ENCODE measurements around the gene AKAP13.
"Not testable (repeated sequence)": the region's sequence is repeated elsewhere in the genome, so short reads cannot be mapped to it uniquely, and the experiment has no call there.

AKAP13 gene

GRCh38 chr15:85534031-85534430, 153.6 kb downstream of the AKAP13 start:
- Histone ChIP-seq H3K36me3 (ENCODE audit: control insufficient read depth, insufficient read depth, low read length) (0 out of 2 replicates have a peak, but pooled peaks cover 4% of the 10 kb centered on the region), H3K4me3 (ENCODE audit: low read length) (no peak overlapping the region), H3K4me1 (ENCODE audit: control insufficient read depth, insufficient read depth, low read length) (peaks cover 3% of the 10 kb centered on the region; the same call in 1 of the 2 replicates), H3K27me3 (ENCODE audit: control insufficient read depth, insufficient read depth, low read length) (no peaks in the 10 kb centered on the region), H3K27ac (ENCODE audit: low read length) (no peak overlapping the region), H3K9me3 (ENCODE audit: control insufficient read depth, insufficient read depth, low read length) (no peaks in the 10 kb centered on the region)
- WGBS (ENCODE audit: insufficient coverage, insufficient read length): no CpG with 5 or more reads among the region's 2 CpGs
- DNase-seq (ENCODE audit: low read depth, low spot score): no peak

GRCh38 chr15:85535533-85536330, 155.3 kb downstream of the AKAP13 start:
- not testable (repeated sequence) for H3K27me3 ChIP-seq (ENCODE audit: control insufficient read depth, insufficient read depth, low read length); H3K36me3 ChIP-seq (ENCODE audit: control insufficient read depth, insufficient read depth, low read length); H3K27ac ChIP-seq (ENCODE audit: low read length); DNase-seq (ENCODE audit: low read depth, low spot score); H3K4me3 ChIP-seq (ENCODE audit: low read length); H3K9me3 ChIP-seq (ENCODE audit: control insufficient read depth, insufficient read depth, low read length); H3K4me1 ChIP-seq (ENCODE audit: control insufficient read depth, insufficient read depth, low read length)
- WGBS (ENCODE audit: insufficient coverage, insufficient read length): no CpG with 5 or more reads among the region's 7 CpGs

GRCh38 chr15:85536341-85536740, 155.9 kb downstream of the AKAP13 start:
- Histone ChIP-seq H3K36me3 (ENCODE audit: control insufficient read depth, insufficient read depth, low read length) (0 out of 2 replicates have a peak, but pooled peaks cover 4% of the 10 kb centered on the region), H3K4me1 (ENCODE audit: control insufficient read depth, insufficient read depth, low read length) (no peaks in the 10 kb centered on the region), H3K27me3 (ENCODE audit: control insufficient read depth, insufficient read depth, low read length) (no peaks in the 10 kb centered on the region), H3K27ac (ENCODE audit: low read length) (no peak overlapping the region), H3K9me3 (ENCODE audit: control insufficient read depth, insufficient read depth, low read length) (no peaks in the 10 kb centered on the region), H3K4me3 (ENCODE audit: low read length) (no peak overlapping the region)
- DNase-seq (ENCODE audit: low read depth, low spot score): no peak
- no CpG with 5 or more reads among the region's 4 CpGs for WGBS (ENCODE audit: insufficient coverage, insufficient read length)

DNA sequence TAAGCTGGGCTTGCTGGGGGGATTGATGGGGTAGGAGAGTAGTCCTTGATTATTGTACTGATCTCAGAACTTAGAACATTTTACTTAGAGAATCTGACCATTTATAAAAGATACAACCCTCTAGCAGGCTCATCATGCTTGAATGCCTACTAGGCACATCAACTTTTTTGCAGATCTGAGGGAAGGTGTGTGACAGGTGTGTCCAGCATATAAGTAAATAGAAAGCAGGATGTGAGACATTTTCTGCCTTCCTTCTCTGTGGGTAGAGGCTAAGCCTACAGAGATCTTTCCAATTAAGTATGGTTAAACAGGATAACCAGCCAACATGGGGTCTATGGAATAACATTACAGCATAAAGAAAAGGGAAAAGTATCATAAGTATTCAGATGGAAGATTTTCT, 159.1 kb downstream of the AKAP13 start:
- Histone ChIP-seq H3K27ac (ENCODE audit: low read length) (no peak overlapping the region), H3K4me3 (ENCODE audit: low read length) (no peak overlapping the region), H3K36me3 (ENCODE audit: control insufficient read depth, insufficient read depth, low read length) (no peaks in the 10 kb centered on the region), H3K27me3 (ENCODE audit: control insufficient read depth, insufficient read depth, low read length) (no peaks in the 10 kb centered on the region), H3K4me1 (ENCODE audit: control insufficient read depth, insufficient read depth, low read length) (no peaks in the 10 kb centered on the region), H3K9me3 (ENCODE audit: control insufficient read depth, insufficient read depth, low read length) (no peaks in the 10 kb centered on the region)
- no peak for DNase-seq (ENCODE audit: low read depth, low spot score)

- WGBS (ENCODE audit: insufficient coverage, insufficient read length): no CpG with 5 or more reads among the region's 6 CpGs
- DNase-seq (ENCODE audit: low read depth, low spot score): no peak
- no peaks in the 10 kb centered on the region for H3K4me1 ChIP-seq (ENCODE audit: control insufficient read depth, insufficient read depth, low read length)
- H3K36me3 ChIP-seq (ENCODE audit: control insufficient read depth, insufficient read depth, low read length): peaks cover 3% of the 10 kb centered on the region; the same call in 1 of the 2 replicates
- no peak overlapping the region for H3K4me3 ChIP-seq (ENCODE audit: low read length)
- no peak overlapping the region for H3K27ac ChIP-seq (ENCODE audit: low read length)
- H3K27me3 ChIP-seq (ENCODE audit: control insufficient read depth, insufficient read depth, low read length): no peaks in the 10 kb centered on the region
- H3K9me3 ChIP-seq (ENCODE audit: control insufficient read depth, insufficient read depth, low read length): no peaks in the 10 kb centered on the region
Observed at GRCh38 chr15:85540085-85540797, 159.8 kb downstream of the AKAP13 start.

DNA sequence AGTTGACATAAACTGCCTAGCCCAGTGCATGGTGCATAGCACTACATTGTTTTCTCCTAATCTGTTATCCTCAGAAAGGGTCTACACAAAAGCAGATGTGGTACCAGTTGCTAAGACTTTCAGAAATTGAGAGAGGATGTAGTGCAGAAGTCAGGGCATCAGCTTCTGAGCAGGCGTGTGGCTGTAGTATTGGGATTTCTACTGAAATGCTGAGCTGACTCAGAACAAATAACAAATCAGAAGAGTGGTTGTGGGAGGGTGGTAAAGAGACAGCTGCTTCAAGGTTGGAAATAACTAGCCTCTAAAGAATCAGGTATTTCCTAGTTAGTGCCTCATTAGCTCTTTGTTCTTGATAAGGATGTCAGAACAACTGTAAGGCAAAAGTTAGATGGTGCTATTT, 161.3 kb downstream of the AKAP13 start:
- H3K9me3 ChIP-seq (ENCODE audit: control insufficient read depth, insufficient read depth, low read length): no peaks in the 10 kb centered on the region
- peaks cover 3% of the 10 kb centered on the region; the same call in 1 of the 2 replicates for H3K36me3 ChIP-seq (ENCODE audit: control insufficient read depth, insufficient read depth, low read length)
- no CpG with 5 or more reads among the region's 1 CpG for WGBS (ENCODE audit: insufficient coverage, insufficient read length)
- H3K27ac ChIP-seq (ENCODE audit: low read length): no peak overlapping the region
- H3K4me1 ChIP-seq (ENCODE audit: control insufficient read depth, insufficient read depth, low read length): no peaks in the 10 kb centered on the region
- no peak for DNase-seq (ENCODE audit: low read depth, low spot score)
- H3K27me3 ChIP-seq (ENCODE audit: control insufficient read depth, insufficient read depth, low read length): no peaks in the 10 kb centered on the region
- H3K4me3 ChIP-seq (ENCODE audit: low read length): no peak overlapping the region

- no peak for DNase-seq (ENCODE audit: low read depth, low spot score)
- H3K36me3 ChIP-seq (ENCODE audit: control insufficient read depth, insufficient read depth, low read length): peaks cover 3% of the 10 kb centered on the region; the same call in 1 of the 2 replicates
- H3K4me3 ChIP-seq (ENCODE audit: low read length): no peak overlapping the region
- no peaks in the 10 kb centered on the region for H3K9me3 ChIP-seq (ENCODE audit: control insufficient read depth, insufficient read depth, low read length)
- H3K27ac ChIP-seq (ENCODE audit: low read length): no peak overlapping the region
- no CpG with 5 or more reads among the region's 3 CpGs for WGBS (ENCODE audit: insufficient coverage, insufficient read length)
- H3K27me3 ChIP-seq (ENCODE audit: control insufficient read depth, insufficient read depth, low read length): no peaks in the 10 kb centered on the region
- H3K4me1 ChIP-seq (ENCODE audit: control insufficient read depth, insufficient read depth, low read length): no peaks in the 10 kb centered on the region
Observed at GRCh38 chr15:85542488-85542887, 162.1 kb downstream of the AKAP13 start.

- Histone ChIP-seq H3K36me3 (ENCODE audit: control insufficient read depth, insufficient read depth, low read length) (peaks cover 3% of the 10 kb centered on the region; the same call in 1 of the 2 replicates), H3K9me3 (ENCODE audit: control insufficient read depth, insufficient read depth, low read length) (no peaks in the 10 kb centered on the region), H3K4me1 (ENCODE audit: control insufficient read depth, insufficient read depth, low read length) (no peaks in the 10 kb centered on the region), H3K4me3 (ENCODE audit: low read length) (no peak overlapping the region), H3K27me3 (ENCODE audit: control insufficient read depth, insufficient read depth, low read length) (no peaks in the 10 kb centered on the region), H3K27ac (ENCODE audit: low read length) (no peak overlapping the region)
- no peak for DNase-seq (ENCODE audit: low read depth, low spot score)
- WGBS (ENCODE audit: insufficient coverage, insufficient read length): no CpG with 5 or more reads among the region's 3 CpGs
Observed at GRCh38 chr15:85542895-85543331, 162.5 kb downstream of the AKAP13 start.

- peaks cover 3% of the 10 kb centered on the region; the same call in 1 of the 2 replicates for H3K36me3 ChIP-seq (ENCODE audit: control insufficient read depth, insufficient read depth, low read length)
- H3K4me3 ChIP-seq (ENCODE audit: low read length): no peak overlapping the region
- no peaks in the 10 kb centered on the region for H3K27me3 ChIP-seq (ENCODE audit: control insufficient read depth, insufficient read depth, low read length)
- no peaks in the 10 kb centered on the region for H3K9me3 ChIP-seq (ENCODE audit: control insufficient read depth, insufficient read depth, low read length)
- no peak overlapping the region for H3K27ac ChIP-seq (ENCODE audit: low read length)
- peak; percentile 13 for DNase-seq (ENCODE audit: low read depth, low spot score)
- no CpG with 5 or more reads among the region's 15 CpGs for WGBS (ENCODE audit: insufficient coverage, insufficient read length)
- H3K4me1 ChIP-seq (ENCODE audit: control insufficient read depth, insufficient read depth, low read length): no peaks in the 10 kb centered on the region
Observed at GRCh38 chr15:85543741-85544155, 163.3 kb downstream of the AKAP13 start.

DNA sequence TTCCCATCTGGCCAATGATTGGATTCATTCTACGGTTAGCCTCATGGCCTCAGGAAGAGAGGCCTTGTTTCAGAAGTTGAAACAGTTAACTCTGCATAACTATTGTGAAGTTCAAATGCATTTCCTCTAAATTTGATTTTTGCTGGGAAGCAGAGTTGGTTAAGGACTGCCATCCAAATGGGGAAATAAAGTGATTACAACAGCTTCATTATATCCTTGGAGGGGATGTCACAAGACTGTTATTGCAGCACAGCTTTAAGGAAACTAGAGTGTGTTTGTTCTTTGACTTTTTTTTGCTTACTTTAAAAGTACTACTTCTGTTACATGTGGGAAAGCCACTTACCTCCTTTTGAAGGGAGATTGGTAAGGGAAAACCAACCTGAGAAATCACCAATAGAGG, 164.8 kb downstream of the AKAP13 start:
- Histone ChIP-seq H3K4me3 (ENCODE audit: low read length) (no peak overlapping the region), H3K9me3 (ENCODE audit: control insufficient read depth, insufficient read depth, low read length) (no peaks in the 10 kb centered on the region), H3K36me3 (ENCODE audit: control insufficient read depth, insufficient read depth, low read length) (peaks cover 3% of the 10 kb centered on the region; the same call in 1 of the 2 replicates), H3K27ac (ENCODE audit: low read length) (no peak overlapping the region), H3K4me1 (ENCODE audit: control insufficient read depth, insufficient read depth, low read length) (no peaks in the 10 kb centered on the region), H3K27me3 (ENCODE audit: control insufficient read depth, insufficient read depth, low read length) (no peaks in the 10 kb centered on the region)
- WGBS (ENCODE audit: insufficient coverage, insufficient read length): no CpG with 5 or more reads among the region's 1 CpG
- DNase-seq (ENCODE audit: low read depth, low spot score): no peak

Measured in iPS DF 6.9 (cell line).